HepG2 (cell line): Measurements from ENCODE around the gene SYT1. TPM values are rescaled to one million over a fixed set of nuclear protein-coding genes. Genes with fewer than 3 reads are reported as not detected.

Source experiments
- ATAC-seq: fragments of 200-7000 bp; cut with Tn5 transposase; 3 replicates; pipeline ENCODE4 v1.9.1; 2020; ENCODE audit warnings: mild to moderate bottlenecking, moderate library complexity
- BruUV-seq: library from RNA; stranded (reverse); fragments of 400-500 nt; replicated peaks from 2 replicates; lab custom pipeline; 2021; lab: Mats Ljungman, UMichigan
- CTCF ChIA-PET: fragments of 300-600 bp; formaldehyde crosslinking; extraction: SDS; loops from one replicate; lab custom pipeline; 2021; ENCODE audit warnings: low total read pairs, inconsistent platforms, low intra/inter-chr PET ratio; lab: Yijun Ruan, JAX
- POLR2A ChIA-PET: fragments of 350-600 bp; sonication (Branson Sonifier 250); formaldehyde crosslinking; loops from one replicate; lab custom pipeline; 2020; ENCODE audit warnings: antibody characterized with exemption, inconsistent platforms; lab: Yijun Ruan, JAX
- DNase-seq: peaks from one replicate; pipeline ENCODE4 v3.0.0-alpha.2; 2015; ENCODE audit warnings: low spot score
- FAIRE-seq: peaks from 3 replicates; lab custom pipeline; 2011; peaks lifted over from hg19 to GRCh38; lab: Jason Lieb, UNC
- H2AFZ ChIP-seq: one replicate; pipeline ENCODE4 v1.6.1; 2011; ENCODE audit warnings: low read length, inconsistent platforms
- H3K27ac ChIP-seq: fragments of 300-600 bp; 3 replicates; pipeline ENCODE4 v1.8.0; 2011; ENCODE audit warnings: mixed run types, mild to moderate bottlenecking, mixed read lengths, low read length, inconsistent platforms; ENCODE audit not compliant: insufficient read depth; ENCODE audit errors: extremely low read length
- H3K27me3 ChIP-seq, 2 experiments: fragments of 200-600 bp in 1 of 2; 2 replicates in 1 of 2; 3 replicates in 1 of 2; pipeline versions ENCODE4 v1.6.0 to v1.8.0; 2011; ENCODE audit warnings: low read length in 2 of 2, mild to moderate bottlenecking in 2 of 2, moderate library complexity in 2 of 2, inconsistent platforms in 1 of 2; ENCODE audit not compliant: insufficient read depth in 2 of 2, control insufficient read depth in 1 of 2
- H3K36me3 ChIP-seq, 2 experiments: fragments of 200-600 bp in 1 of 2; replicated peaks in 1 of 2; 2 replicates in 1 of 2; 3 replicates in 1 of 2; pipeline versions ENCODE4 v1.5.1 to v1.8.0; 2011; ENCODE audit warnings: low read length in 2 of 2, inconsistent platforms in 1 of 2; ENCODE audit not compliant: insufficient read depth in 2 of 2, control insufficient read depth in 1 of 2
- H3K4me1 ChIP-seq: 2 replicates; pipeline ENCODE4 v1.5.1; 2012; ENCODE audit warnings: low read length, inconsistent platforms; ENCODE audit not compliant: insufficient read depth
- H3K4me2 ChIP-seq: 2 replicates; pipeline ENCODE4 v1.6.0; 2011; ENCODE audit warnings: low read depth, low read length, inconsistent platforms
- H3K4me3 ChIP-seq, 3 experiments: fragments of 200-600 bp in 1 of 3; sonication (generic), shearing (Covaris generic) in 1 of 3; replicated peaks in 1 of 3; 2 replicates each; pipeline ENCODE4 v1.5.1; 2011 to 2016; ENCODE audit warnings: low read length in 3 of 3, inconsistent platforms in 2 of 3, low read depth in 2 of 3, mild to moderate bottlenecking in 2 of 3, control low read depth in 1 of 3, mixed read lengths in 1 of 3; ENCODE audit not compliant: insufficient read depth in 1 of 3
- H3K79me2 ChIP-seq: one replicate; pipeline ENCODE4 v1.6.1; 2011; ENCODE audit warnings: low read length, inconsistent platforms; ENCODE audit not compliant: insufficient read depth
- H3K9ac ChIP-seq: 2 replicates; pipeline ENCODE4 v1.6.0; 2011; ENCODE audit warnings: mild to moderate bottlenecking, low read depth, low read length, inconsistent platforms; ENCODE audit not compliant: insufficient read depth
- H3K9me3 ChIP-seq: 2 replicates; pipeline ENCODE4 v1.5.1; 2012; ENCODE audit warnings: mild to moderate bottlenecking, low read length
- H4K20me1 ChIP-seq: 2 replicates; pipeline ENCODE4 v1.6.0; 2011; ENCODE audit warnings: inconsistent platforms, mild to moderate bottlenecking, low read length, moderate library complexity; ENCODE audit not compliant: insufficient read depth
- CENPX ChIP-seq: sonication (generic); formaldehyde crosslinking; IDR thresholded peaks from 2 replicates; pipeline ENCODE4 v1.9.0; 2021; ENCODE audit warnings: mild to moderate bottlenecking, missing genetic modification reagents, moderate library complexity
- CTCF ChIP-seq: sonication (generic); formaldehyde crosslinking; IDR thresholded peaks from 2 replicates; pipeline ENCODE4 v1.5.0; 2020; ENCODE audit warnings: mild to moderate bottlenecking, missing genetic modification reagents, moderate library complexity
- DMAP1 ChIP-seq: IDR thresholded peaks from 2 replicates; pipeline ENCODE4 v1.6.1; 2016
- KLF15 ChIP-seq: sonication (generic); formaldehyde crosslinking; IDR thresholded peaks from 2 replicates; pipeline ENCODE4 v1.8.1; 2023; ENCODE audit warnings: borderline replicate concordance, mild to moderate bottlenecking, inconsistent platforms, missing genetic modification reagents, mixed read lengths
- MEIS1 ChIP-seq: sonication (generic); formaldehyde crosslinking; IDR thresholded peaks from 2 replicates; pipeline ENCODE4 v1.9.0; 2021; ENCODE audit warnings: mild to moderate bottlenecking, missing genetic modification reagents, moderate library complexity, borderline replicate concordance
- NFKBIZ ChIP-seq: IDR thresholded peaks from 2 replicates; pipeline ENCODE4 v1.6.1; 2018; ENCODE audit warnings: missing genetic modification reagents, missing compliant biosample characterization
- ZFP91 ChIP-seq: sonication (generic); formaldehyde crosslinking; IDR thresholded peaks from 2 replicates; pipeline ENCODE4 v1.9.0; 2022; ENCODE audit warnings: missing genetic modification reagents, mild to moderate bottlenecking, borderline replicate concordance
- WGBS: methylation state at CpG from one replicate; pipeline ENCODE4 v1.1.6; 2017; ENCODE audit warnings: low lambda C conversion rate; 5-methylcytosine and 5-hydroxymethylcytosine counted together
- in situ Hi-C: cut with HindIII; loops from 2 replicates; pipeline ENCODE4 v1.10.0; 2017; ENCODE audit warnings: low pct_unique_long_range_greater_than_20kb; ENCODE audit not compliant: extremely low pct_ligation_motif_present
- intact Hi-C: fragments of 100-400 bp; cut with micrococcal nuclease; formaldehyde crosslinking; loops from one replicate; pipeline ENCODE4 v1.10.0; 2022; ENCODE audit not compliant: unreplicated experiment
- polyA plus RNA-seq, 8 experiments: library from polyadenylated mRNA; depleted of rRNA in 3 of 8; stranded (reverse) in 7 of 8; unstranded in 1 of 8; fragments of >200 nt; fragmentation: Illumina TruSeq in 4 of 8; extraction: Trizol in 4 of 8; gene quantifications; 2 replicates each; pipeline versions ENCODE4 v1.2.1 to v1.2.3, GENCODE V29; 2011 to 2016; ENCODE audit warnings: low read depth in 4 of 8, missing spikeins in 1 of 8, mixed read lengths in 1 of 8; ENCODE audit not compliant: insufficient read depth in 1 of 8
- total RNA-seq, 5 experiments: library from RNA; depleted of rRNA; stranded (reverse); fragments of >200 nt; fragmentation: Illumina TruSeq; extraction: Trizol; gene quantifications; 2 replicates each; pipeline ENCODE4 v1.2.3, GENCODE V29; 2016; ENCODE audit warnings: low read depth in 1 of 5

SYT1 gene
- total and polyA plus RNA-seq, 2 of the 13 experiments (the other 11 are each of a cell fraction or from before 2014, with no cell fraction given), result not detected

- TF ChIP-seq CTCF (CRISPR knock-in tag), result no peak
These were observed 529.3 kb downstream of the SYT1 start (continued) for GRCh38 chr12:79393842-79394241.

GRCh38 chr12:79397609-79398008, 533.0 kb downstream of the SYT1 start:
- Histone ChIP-seq H2AFZ (no peak overlapping the region), H3K27me3 (no peaks in the 10 kb centered on the region), H3K9me3 (no peaks in the 10 kb centered on the region), H3K79me2 (no peaks in the 10 kb centered on the region), H3K36me3 (no peaks in the 10 kb centered on the region), H3K27ac (no peak overlapping the region), H3K4me1 (no peaks in the 10 kb centered on the region), H3K4me2 (no peak overlapping the region), H4K20me1 (no peaks in the 10 kb centered on the region), H3K4me3 (no peak overlapping the region), H3K9ac (no peak overlapping the region)
- ChIA-PET POLR2A (no interaction called here), CTCF (no interaction called here)
- ATAC-seq (no peak), DNase-seq (no peak), FAIRE-seq (no peak)
- 0% methylated on average over 2 of the region's 2 CpGs for WGBS
- in situ Hi-C loops, result no loop called here
- BruUV-seq, result no TSS peak
- intact Hi-C loops, result no loop called here
- TF ChIP-seq NFKBIZ (no peak), MEIS1 (CRISPR knock-in tag) (no peak), ZFP91 (CRISPR knock-in tag) (no peak), CENPX (CRISPR knock-in tag) (no peak), KLF15 (no peak), DMAP1 (CRISPR knock-in tag) (no peak)
